Measurements from ENCODE around the gene KIAA1671.

KIAA1671 gene

GRCh38 chr22:25016311-25016710 lies 63.8 kb downstream of the KIAA1671 start:
- Histone ChIP-seq H3K9me3 (ENCODE audit: insufficient read depth, low read length) (no peaks in the 10 kb centered on the region), H3K4me1 (ENCODE audit: insufficient read depth, insufficient read length) (peaks cover 17% of the 10 kb centered on the region), H3K9ac (ENCODE audit: insufficient read length, low read depth) (no peak overlapping the region), H3K4me3 (ENCODE audit: insufficient read length, low read depth) (no peak overlapping the region), H3K36me3 (ENCODE audit: insufficient read depth, insufficient read length, low read length) (no peaks in the 10 kb centered on the region), H3K27me3 (ENCODE audit: insufficient read depth, insufficient read length) (no peaks in the 10 kb centered on the region)
- DNase-seq (ENCODE audit: low read depth, low spot score) = no peak
- no peak for TF ChIP-seq SUZ12 (IDR thresholded peaks at IDR 0.05; ENCODE audit: extremely low read depth, insufficient read depth, insufficient read length)
- TF ChIP-seq YY1 (IDR thresholded peaks at IDR 0.05; ENCODE audit: insufficient read depth, insufficient read length) = no peak
- no peak for TF ChIP-seq ZNF274 (IDR thresholded peaks at IDR 0.05; ENCODE audit: low read depth, low read length)

GRCh38 chr22:25018009-25018408 lies 65.5 kb downstream of the KIAA1671 start:
- TF ChIP-seq SUZ12 (IDR thresholded peaks at IDR 0.05; ENCODE audit: extremely low read depth, insufficient read depth, insufficient read length) (no peak), ZNF274 (IDR thresholded peaks at IDR 0.05; ENCODE audit: low read depth, low read length) (no peak), YY1 (IDR thresholded peaks at IDR 0.05; ENCODE audit: insufficient read depth, insufficient read length) (no peak)
- H3K4me3 ChIP-seq (ENCODE audit: insufficient read length, low read depth) = no peak overlapping the region
- H3K9me3 ChIP-seq (ENCODE audit: insufficient read depth, low read length) = no peaks in the 10 kb centered on the region
- peaks cover 14% of the 10 kb centered on the region for H3K4me1 ChIP-seq (ENCODE audit: insufficient read depth, insufficient read length)
- H3K36me3 ChIP-seq (ENCODE audit: insufficient read depth, insufficient read length, low read length) = no peaks in the 10 kb centered on the region
- no peak for DNase-seq (ENCODE audit: low read depth, low spot score)
- no peak overlapping the region for H3K9ac ChIP-seq (ENCODE audit: insufficient read length, low read depth)
- H3K27me3 ChIP-seq (ENCODE audit: insufficient read depth, insufficient read length) = no peaks in the 10 kb centered on the region

DNA sequence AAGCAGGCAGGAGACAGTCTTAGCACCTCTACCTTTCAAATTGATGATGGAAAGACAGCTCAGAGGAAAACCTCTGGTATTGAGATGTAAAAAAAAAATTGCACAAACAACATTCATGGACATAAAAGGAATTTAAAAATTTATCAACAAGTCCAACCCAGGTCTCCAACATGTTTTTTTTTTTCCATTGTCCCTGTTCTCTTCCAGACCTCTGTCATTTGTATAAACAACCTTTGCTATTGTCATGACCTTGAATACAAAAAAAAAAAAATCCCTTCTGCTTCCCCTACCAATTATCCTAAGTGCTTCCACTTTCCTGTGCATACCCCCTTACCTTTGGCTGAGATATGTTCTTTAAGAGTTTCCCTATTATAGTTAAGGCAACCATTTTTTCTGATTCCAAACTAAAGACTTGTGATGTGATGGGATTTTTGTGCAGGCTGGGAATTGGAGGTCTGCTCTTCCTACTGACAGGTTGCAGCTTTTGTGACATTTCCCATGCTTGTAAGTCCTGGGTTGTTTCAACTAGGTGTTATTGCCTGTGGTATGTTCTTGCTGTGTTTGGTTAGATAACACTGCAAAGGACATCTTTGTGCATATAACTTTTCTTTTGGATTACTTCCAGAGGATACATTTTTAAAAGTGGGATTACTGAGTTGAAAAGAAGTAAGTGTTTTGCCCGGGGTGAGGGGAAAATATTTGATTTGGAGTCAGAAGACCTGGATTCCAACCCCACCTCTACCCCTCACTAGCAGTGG lies 67.1 kb downstream of the KIAA1671 start:
- TF ChIP-seq YY1 (IDR thresholded peaks at IDR 0.05; ENCODE audit: insufficient read depth, insufficient read length) = no peak
- TF ChIP-seq ZNF274 (IDR thresholded peaks at IDR 0.05; ENCODE audit: low read depth, low read length) = no peak
- no peak for TF ChIP-seq SUZ12 (IDR thresholded peaks at IDR 0.05; ENCODE audit: extremely low read depth, insufficient read depth, insufficient read length)
- Histone ChIP-seq H3K4me1 (ENCODE audit: insufficient read depth, insufficient read length) (peaks cover 7% of the 10 kb centered on the region), H3K4me3 (ENCODE audit: insufficient read length, low read depth) (no peak overlapping the region), H3K9me3 (ENCODE audit: insufficient read depth, low read length) (no peaks in the 10 kb centered on the region), H3K9ac (ENCODE audit: insufficient read length, low read depth) (no peak overlapping the region), H3K27me3 (ENCODE audit: insufficient read depth, insufficient read length) (no peaks in the 10 kb centered on the region), H3K36me3 (ENCODE audit: insufficient read depth, insufficient read length, low read length) (no peaks in the 10 kb centered on the region)
- no peak for DNase-seq (ENCODE audit: low read depth, low spot score)

DNA sequence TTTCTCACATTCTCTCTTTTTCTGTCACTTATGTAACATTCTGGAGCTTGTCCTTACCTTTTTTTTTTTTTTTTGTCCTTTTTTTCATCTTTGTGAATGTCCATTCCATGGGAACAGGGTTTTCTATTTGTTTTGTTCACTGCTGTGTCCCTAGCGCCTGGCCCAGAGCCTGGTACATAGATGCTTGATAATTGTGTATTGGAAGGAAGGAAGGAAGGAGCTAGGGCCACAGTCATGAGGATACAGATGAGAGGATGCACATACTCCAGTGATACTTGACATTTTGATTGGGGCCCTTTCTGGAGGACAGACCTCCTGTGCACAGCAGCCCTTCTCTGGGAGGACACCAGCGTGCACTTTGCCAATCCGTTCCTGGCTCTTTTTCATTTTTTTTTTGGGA lies 68.9 kb downstream of the KIAA1671 start:
- H3K27me3 ChIP-seq (ENCODE audit: insufficient read depth, insufficient read length) = no peaks in the 10 kb centered on the region
- no peak overlapping the region for H3K4me3 ChIP-seq (ENCODE audit: insufficient read length, low read depth)
- no peaks in the 10 kb centered on the region for H3K36me3 ChIP-seq (ENCODE audit: insufficient read depth, insufficient read length, low read length)
- H3K9me3 ChIP-seq (ENCODE audit: insufficient read depth, low read length) = no peaks in the 10 kb centered on the region
- peaks cover 7% of the 10 kb centered on the region for H3K4me1 ChIP-seq (ENCODE audit: insufficient read depth, insufficient read length)
- no peak for DNase-seq (ENCODE audit: low read depth, low spot score)
- TF ChIP-seq SUZ12 (IDR thresholded peaks at IDR 0.05; ENCODE audit: extremely low read depth, insufficient read depth, insufficient read length) (no peak), YY1 (IDR thresholded peaks at IDR 0.05; ENCODE audit: insufficient read depth, insufficient read length) (no peak), ZNF274 (IDR thresholded peaks at IDR 0.05; ENCODE audit: low read depth, low read length) (no peak)
- H3K9ac ChIP-seq (ENCODE audit: insufficient read length, low read depth) = no peak overlapping the region

DNA sequence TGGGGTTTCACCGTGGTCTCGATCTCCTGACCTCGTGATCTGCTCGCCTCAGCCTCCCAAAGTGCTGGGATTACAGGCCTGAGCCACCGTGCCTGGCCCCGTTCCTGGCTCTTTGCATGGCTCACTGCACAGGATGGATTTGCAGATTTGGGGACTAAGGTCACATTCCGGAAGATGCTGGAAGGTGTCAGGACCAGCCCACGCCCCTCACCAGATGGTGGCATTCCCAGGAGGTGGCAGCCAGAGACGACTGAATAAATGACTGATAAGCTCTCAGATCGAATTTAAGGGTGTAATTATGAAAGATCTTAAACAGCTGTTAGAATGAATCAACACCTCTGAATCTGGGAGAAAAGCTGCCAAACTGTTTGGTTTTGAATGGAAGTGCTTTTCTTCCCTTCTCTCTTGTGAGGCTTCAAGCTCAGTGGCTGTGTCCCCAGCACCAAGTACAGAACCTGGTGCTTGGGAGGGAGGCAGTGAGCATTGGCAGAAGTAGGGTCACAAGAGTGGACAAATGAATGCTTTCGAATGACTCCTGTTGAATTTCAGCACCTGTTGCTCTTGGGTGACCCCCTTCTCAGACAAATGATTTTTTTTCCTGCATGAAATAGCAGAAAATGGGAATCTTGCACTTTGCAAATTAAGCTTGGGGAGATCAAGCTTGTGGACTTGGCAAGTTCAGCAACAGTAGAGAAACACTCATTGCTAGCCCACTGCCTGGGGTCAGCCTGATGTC lies 69.6 kb downstream of the KIAA1671 start:
- Histone ChIP-seq H3K9me3 (ENCODE audit: insufficient read depth, low read length) (no peaks in the 10 kb centered on the region), H3K4me3 (ENCODE audit: insufficient read length, low read depth) (no peak overlapping the region), H3K36me3 (ENCODE audit: insufficient read depth, insufficient read length, low read length) (no peaks in the 10 kb centered on the region), H3K4me1 (ENCODE audit: insufficient read depth, insufficient read length) (peaks cover 7% of the 10 kb centered on the region), H3K9ac (ENCODE audit: insufficient read length, low read depth) (no peak overlapping the region), H3K27me3 (ENCODE audit: insufficient read depth, insufficient read length) (no peaks in the 10 kb centered on the region)
- TF ChIP-seq ZNF274 (IDR thresholded peaks at IDR 0.05; ENCODE audit: low read depth, low read length) (no peak), YY1 (IDR thresholded peaks at IDR 0.05; ENCODE audit: insufficient read depth, insufficient read length) (no peak), SUZ12 (IDR thresholded peaks at IDR 0.05; ENCODE audit: extremely low read depth, insufficient read depth, insufficient read length) (no peak)
- DNase-seq (ENCODE audit: low read depth, low spot score) = no peak

GRCh38 chr22:25023879-25024278 lies 71.4 kb downstream of the KIAA1671 start:
- Histone ChIP-seq H3K4me3 (ENCODE audit: insufficient read length, low read depth) (no peak overlapping the region), H3K27me3 (ENCODE audit: insufficient read depth, insufficient read length) (no peaks in the 10 kb centered on the region), H3K36me3 (ENCODE audit: insufficient read depth, insufficient read length, low read length) (peaks cover 3% of the 10 kb centered on the region), H3K9me3 (ENCODE audit: insufficient read depth, low read length) (no peaks in the 10 kb centered on the region), H3K9ac (ENCODE audit: insufficient read length, low read depth) (no peak overlapping the region), H3K4me1 (ENCODE audit: insufficient read depth, insufficient read length) (peaks cover 9% of the 10 kb centered on the region)
- TF ChIP-seq YY1 (IDR thresholded peaks at IDR 0.05; ENCODE audit: insufficient read depth, insufficient read length) (no peak), ZNF274 (IDR thresholded peaks at IDR 0.05; ENCODE audit: low read depth, low read length) (no peak), SUZ12 (IDR thresholded peaks at IDR 0.05; ENCODE audit: extremely low read depth, insufficient read depth, insufficient read length) (no peak)
- DNase-seq (ENCODE audit: low read depth, low spot score) = no peak

DNA sequence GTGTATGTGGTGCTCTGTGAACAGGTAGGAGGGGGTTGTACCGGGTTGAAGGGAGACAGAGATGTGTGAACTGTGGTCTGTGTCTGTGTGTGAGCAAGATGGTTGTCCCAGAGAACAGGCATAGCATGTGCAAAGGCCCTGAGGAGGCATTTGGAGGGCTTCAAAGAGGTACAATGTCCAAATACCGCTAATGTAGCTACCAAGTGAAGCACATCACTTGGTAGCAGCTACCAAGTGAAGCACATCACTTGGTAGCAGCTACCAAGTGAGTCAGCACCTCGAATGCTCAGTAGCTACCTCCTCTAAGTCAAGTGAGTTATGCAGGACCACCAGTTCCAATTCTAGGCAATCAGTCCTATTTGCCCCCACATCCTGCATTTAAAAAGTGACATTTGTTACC lies 72.4 kb downstream of the KIAA1671 start:
- Histone ChIP-seq H3K4me1 (ENCODE audit: insufficient read depth, insufficient read length) (peaks cover 9% of the 10 kb centered on the region), H3K27me3 (ENCODE audit: insufficient read depth, insufficient read length) (no peaks in the 10 kb centered on the region), H3K36me3 (ENCODE audit: insufficient read depth, insufficient read length, low read length) (peaks cover 11% of the 10 kb centered on the region), H3K9ac (ENCODE audit: insufficient read length, low read depth) (no peak overlapping the region), H3K4me3 (ENCODE audit: insufficient read length, low read depth) (no peak overlapping the region), H3K9me3 (ENCODE audit: insufficient read depth, low read length) (no peaks in the 10 kb centered on the region)
- no peak for DNase-seq (ENCODE audit: low read depth, low spot score)
- TF ChIP-seq ZNF274 (IDR thresholded peaks at IDR 0.05; ENCODE audit: low read depth, low read length) (no peak), SUZ12 (IDR thresholded peaks at IDR 0.05; ENCODE audit: extremely low read depth, insufficient read depth, insufficient read length) (no peak), YY1 (IDR thresholded peaks at IDR 0.05; ENCODE audit: insufficient read depth, insufficient read length) (no peak)
